DMS 273 (cell line): Measurements from ENCODE around the gene FIGNL2.
"Not testable (repeated sequence)": the region's sequence is repeated elsewhere in the genome, so short reads cannot be mapped to it uniquely, and the experiment has no call there.

Experiments
- DNase-seq: peaks from one replicate; lab custom pipeline; 2025; ENCODE audit not compliant: unreplicated experiment; lab: John Stamatoyannopoulos, UW

The FIGNL2 gene

DNA sequence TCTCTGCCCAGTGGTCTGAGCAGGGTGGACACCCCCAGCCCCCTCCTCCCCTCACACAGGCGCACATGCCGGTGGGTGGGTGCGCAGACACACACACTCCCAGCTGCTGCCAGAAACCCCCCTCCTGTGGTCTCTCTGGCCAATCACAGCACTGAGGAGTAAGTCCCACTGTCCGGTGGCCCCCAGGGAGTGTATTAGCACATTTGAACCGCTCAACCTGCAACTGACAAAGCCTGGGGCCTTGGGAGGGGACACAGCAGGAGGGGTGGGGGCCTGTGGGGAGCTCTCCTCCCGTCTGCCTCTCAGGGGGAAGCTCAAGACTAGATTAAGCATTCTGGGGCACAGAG is 11.7 kb downstream of the FIGNL2 start:
- DNase-seq = no peak

GRCh38 chr12:51836041-51836826 is 12.3 kb downstream of the FIGNL2 start:
- DNase-seq = no peak

DNA sequence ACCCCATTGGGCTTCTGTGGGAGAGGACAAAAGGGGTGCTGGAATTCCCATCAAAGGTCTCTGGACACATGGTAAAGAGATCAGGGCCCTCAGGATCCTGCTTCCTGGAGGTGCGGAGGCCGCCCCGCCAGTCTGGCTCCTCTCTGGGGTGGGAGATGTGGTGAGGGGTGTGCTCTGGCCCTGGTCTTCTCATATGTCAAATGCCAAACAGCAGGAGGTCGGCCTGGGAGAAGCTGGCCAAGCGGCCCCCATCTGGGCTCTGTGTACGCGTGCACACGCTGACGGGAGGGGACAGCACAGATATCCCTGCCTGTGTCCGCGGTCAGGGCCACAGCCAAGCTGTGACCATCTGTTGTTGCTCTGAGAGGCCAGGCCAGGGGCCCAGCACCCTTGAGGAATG is 14.1 kb downstream of the FIGNL2 start:
- peak; percentile 21 for DNase-seq

GRCh38 chr12:51833448-51834227 is 14.9 kb downstream of the FIGNL2 start:
- no peak for DNase-seq

DNA sequence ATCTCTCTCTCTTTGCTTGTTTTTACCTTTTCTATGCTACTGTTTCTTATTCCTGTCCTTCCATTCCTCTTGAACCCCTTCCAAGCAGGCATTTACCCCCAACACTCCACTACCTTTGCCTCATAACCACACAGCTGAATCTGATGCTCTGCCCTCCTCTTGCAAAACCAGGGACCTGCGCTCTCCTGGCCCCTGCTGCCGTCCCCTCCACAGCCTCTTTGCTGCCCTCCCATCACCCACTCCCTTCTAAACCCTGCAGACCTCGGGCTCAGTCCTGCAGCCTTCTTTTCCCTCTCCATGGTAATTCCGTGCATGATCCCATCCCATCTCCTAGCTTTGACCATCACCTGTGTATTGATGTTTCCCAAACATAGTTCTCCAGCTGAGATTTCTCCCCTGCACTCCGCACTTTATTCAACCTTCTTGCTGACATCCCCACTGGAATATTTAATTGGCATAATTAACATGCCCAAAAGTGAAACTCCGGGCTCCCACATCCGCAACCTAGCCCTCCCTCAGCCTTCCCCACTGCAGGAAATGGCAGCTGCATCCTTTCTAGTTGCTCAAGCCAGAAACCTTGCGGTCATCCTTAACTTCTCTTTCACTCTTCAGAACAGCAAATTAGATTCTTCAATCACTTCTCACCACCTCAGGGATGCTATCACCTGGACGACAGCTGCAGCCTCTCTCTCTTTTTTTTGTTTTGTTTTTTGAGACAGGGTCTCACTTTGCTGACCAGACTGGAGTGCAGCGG is 16.0 kb downstream of the FIGNL2 start:
- no peak for DNase-seq

- DNase-seq = not testable (repeated sequence)
These were observed 16.7 kb downstream of the FIGNL2 start for GRCh38 chr12:51831817-51832216.

DNA sequence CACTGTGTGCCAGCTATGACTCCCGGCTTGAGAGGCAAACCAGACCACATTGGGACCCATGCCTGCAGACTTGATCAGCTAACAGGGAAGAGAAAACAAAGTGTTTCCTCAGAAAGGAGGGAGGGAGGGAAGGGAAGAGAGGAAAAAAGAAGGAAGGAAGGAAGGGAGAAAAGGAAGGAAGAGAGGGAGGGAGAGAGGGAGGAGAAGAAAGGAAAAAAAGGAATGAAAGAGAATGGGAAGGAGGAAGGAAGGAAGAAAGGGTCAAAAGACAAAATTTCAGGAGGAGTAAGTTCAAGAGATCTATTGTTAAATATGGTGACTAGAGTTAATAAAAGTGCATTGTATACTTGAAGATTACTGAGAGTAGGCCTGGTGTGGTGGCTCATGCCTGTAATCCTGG is 18.9 kb downstream of the FIGNL2 start:
- DNase-seq = no peak

DNA sequence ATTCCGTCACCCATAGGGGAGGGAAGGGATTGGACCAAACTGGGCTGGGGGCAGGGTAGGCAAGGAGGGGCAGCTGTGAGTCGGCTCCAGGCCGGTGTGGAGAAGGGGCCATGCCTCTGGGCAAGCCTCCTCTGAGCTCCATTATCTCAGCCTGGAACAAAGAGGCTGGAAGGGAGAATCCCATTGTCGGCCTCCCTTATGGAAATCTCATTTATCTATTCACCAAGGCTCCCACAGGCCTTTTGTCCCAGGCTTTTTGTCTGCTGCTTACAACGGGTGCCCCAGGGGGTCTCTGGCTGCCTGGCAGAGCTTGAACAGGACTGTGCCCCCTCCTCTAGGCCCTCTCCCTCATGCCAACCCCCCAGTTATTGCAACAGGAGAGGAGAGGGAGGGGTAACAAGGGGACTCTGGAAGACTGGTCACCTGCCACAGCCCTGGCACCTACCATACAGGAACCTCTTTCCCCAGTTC is 19.5 kb downstream of the FIGNL2 start:
- DNase-seq = no peak

DNA sequence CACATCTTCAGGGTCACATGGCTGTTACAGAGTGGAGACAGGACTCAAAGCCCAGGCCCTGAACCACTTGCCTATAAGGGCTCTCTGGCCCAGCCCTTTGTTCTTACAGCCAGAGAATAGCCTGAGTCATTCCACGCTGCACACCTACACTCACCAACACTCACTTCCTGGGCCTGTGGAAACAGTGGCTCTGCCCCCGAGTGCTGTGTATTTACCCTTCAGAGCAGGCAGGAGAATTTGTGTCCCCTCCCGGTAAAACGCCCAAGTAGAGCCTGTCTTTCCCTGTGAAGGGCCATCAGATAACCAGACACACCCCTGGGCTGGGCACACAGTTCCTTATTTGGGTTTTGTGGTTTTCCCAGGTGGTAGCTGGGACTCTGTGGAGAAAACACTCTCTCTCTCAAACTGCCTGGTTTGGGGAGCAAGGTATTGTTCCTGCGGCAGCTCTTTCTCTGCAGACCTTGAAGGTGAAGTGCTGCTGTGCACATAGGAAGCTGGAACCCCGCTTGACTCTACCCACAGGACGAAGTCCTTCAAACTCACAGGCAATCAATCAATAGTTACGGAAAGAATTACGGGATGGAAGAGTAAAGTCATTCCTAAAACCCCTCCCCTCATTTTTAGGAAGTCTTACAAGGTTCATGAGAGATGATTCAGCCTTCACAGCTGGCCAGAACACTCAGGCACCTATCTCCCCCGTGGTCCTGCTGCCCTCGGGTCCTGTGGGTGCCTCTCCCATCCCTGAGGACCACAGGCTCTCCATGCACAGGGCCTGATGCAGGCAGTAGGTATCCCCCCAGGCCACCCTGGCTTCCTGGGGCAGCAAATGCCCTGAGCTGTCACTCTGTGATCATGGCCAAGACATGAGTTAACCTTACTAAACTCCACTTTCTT is 20.3 kb downstream of the FIGNL2 start:
- DNase-seq = no peak

- DNase-seq = no peak
These were observed 21.6 kb downstream of the FIGNL2 start for GRCh38 chr12:51826881-51827280.

DNA sequence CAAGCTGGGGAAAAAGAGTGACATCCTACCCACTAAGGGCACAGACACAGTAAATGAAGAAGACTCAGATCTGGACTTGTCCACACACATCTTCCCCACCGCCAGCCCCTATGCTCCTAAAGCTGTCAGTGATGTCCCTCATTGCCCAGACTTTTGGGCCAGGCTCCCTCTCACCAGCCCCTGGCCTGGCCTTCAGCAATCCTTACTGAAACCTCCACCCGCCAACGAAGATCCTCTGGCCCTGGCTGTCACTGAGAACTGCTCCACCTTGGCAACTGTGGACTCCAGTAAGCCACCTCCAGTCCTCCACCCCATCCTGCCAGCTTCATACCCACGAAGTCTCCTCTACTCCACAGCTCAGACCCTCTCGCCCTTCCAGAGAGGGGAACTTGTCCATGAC is 23.3 kb downstream of the FIGNL2 start:
- no peak for DNase-seq

DNA sequence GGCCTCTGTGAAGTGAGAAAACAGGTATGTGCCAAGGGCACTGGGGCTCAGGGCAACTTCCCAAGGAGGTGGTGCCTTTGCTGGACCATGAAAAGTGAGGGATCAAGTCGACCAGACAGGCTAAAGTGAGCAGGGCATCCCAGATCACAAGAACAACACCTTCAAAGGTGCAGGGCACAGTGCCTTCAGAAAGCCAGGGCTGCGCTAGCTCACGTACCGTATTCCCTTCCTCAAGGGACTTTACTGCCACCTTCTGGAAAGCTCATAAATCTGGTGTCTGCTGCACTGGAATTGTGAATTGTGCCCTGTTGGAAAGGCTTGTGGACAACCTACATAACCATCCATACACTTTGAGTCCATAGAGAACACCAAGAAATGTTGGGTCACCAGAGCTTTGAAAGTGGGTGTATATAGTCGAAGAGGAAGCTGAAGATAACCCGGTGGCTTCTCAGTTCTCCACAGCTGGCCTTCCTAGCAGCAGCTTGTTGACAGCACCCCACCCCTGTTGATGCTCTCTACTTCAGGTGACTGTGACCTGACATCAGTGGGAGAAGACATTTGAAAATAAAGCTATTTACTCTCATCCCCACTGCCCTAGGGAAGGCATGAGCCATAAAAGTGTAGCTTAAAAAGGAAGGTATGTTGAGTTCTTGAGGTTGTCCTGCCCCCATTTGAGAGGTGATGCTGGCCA is 24.5 kb downstream of the FIGNL2 start:
- DNase-seq = peak; percentile 79

- DNase-seq = no peak
These were observed 25.6 kb downstream of the FIGNL2 start for GRCh38 chr12:51822956-51823355.

- DNase-seq = no peak
These were observed 26.3 kb downstream of the FIGNL2 start for GRCh38 chr12:51822261-51822616.

DNA sequence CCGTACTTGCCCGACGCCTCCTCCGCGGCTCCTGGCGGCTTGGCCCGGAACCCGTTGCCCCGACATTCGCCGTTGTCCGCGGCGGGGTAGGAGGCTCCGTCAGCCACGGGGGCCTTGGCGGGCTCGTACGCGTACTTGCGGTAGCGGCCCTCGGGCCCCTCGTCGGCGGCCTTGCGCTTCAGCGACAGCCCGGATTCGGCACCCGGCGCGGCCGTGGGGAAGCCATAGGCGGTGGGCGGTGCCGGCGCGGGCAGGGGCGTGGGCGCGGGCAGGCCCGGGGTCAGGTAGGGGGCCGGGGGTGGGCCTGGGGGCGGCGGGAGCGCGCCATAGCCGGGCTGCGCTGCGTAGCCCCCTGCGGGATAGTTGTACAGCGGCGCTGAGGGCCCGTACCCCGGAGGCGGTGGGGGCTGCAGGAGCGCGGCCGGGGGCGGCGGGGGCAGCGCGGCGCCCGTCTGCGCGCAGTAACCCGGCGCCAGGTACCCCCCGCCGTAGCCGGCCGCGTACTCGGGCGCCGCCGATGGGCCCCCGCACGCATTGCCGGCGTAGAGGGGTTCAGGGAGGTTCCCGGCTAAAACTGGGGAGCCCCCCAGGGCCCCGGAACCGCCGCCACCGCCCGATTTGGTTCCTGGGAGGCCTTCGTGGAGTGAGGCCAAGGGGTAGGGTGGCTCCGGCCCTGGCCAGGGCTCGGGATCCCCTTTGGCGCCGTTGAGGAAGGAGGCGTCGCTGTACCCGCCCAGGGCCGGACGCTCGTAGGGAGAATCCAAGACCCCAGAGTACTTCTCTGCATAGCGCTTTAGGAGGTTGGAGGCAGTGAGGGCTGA is 26.9 kb downstream of the FIGNL2 start:
- peak; percentile 53 for DNase-seq

DNA sequence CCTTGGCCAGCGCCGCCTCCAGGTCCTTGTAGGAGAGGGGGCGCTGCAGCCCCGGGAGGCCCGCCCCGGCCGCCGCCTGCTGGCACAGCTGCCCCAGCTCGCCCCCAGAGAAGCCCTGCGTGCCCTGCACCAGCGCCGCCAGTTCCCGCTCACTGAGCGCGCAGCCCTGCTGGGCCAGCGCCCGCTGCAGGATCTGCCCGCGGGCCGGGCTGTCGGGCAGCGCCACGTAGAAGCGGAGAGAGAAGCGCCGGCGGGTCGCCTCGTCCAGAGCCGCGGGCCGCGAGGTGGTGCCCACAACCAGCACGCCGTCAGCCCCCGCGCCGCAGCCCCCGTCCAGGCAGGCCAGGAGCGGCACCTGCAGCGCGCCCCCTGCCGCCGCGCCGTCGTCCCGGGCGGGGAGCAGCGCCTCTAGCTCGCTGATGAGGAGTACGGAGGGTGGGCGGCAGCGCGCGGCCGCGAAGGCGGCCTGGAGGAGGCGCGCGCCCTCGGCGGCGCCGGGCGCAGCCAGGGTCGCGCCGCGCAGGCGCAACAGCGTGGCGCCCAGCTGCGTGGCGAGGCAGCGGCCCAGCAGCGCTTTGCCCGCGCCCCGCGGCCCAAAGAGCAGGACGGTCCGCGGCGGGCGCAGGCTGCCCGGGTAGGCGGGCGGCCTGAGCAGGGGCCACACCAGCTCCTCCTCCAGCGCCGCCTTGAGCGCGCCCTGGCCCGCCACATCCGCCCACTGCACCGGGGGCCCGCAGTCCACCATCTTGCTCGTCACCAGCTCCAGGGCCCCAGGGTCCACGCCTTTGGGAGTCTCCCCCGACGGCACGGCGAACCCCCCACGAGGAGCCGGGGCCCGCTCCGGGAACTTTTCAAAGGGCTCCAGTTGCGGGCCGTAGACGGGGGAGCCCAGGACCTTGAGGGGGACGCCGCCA is 27.7 kb downstream of the FIGNL2 start:
- DNase-seq = peak; percentile 92

DNA sequence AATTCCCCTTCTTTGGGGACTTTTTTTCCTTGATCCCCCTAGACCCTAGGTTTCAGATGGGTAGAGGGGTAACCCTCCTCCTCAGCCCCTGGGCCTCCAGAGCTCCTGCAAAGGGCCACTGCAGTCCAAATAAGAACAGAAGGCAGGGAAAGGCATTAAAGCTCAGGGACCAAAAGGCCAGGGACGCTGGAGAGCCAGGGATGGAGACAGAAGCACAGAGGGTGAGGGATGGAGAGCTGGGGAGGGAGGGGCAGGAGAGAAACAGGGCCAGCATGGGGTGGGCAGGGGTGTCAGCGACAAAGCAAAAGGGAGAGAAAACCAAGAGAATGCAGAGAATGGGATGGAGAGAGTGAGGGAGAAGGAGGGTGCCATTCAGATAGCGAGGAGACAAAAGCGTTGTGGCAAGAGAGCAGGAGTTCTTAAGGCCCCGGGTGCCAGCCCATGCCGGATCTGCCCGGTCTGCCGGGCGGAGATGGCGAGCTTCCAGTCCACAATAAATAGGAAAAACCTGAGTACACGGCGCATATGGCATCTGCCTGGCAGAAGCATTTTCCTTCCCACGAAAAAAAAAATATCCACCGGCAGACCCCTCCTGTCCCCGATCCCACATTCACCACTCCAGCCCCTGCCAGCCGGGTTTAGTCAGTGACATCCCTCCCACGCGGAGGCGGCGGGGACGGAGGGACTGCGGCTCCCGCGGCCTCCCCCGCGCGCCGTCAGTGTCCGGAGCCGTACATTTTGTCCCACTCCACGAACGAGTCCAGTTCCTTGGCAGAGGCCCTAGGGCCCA is 28.6 kb downstream of the FIGNL2 start:
- peak; percentile 75 for DNase-seq
